Hypothalamus (tissue), 51 donors: ENCODE results near the gene HDDC3.
A peak's percentile ranks its signal among the peaks of the same experiment; 100 is the strongest.

ENCODE experiments used
- DNase-seq, 51 donors: peaks; one replicate each; lab custom pipeline; 2025; lab: John Stamatoyannopoulos, UW

HDDC3 gene

GRCh38 chr15:90954712-90955623 lies 22.6 kb upstream of the HDDC3 start, which contains the start of gene RCCD1:
RCCD1 (plus strand) TSS chr15:90954884; CDS start chr15:90956735, 1,851 bp downstream.
- DNase-seq = peak; percentile 44 to 95 (median 88)

GRCh38 chr15:90953947-90954711 lies 21.8 kb upstream of the HDDC3 start:
- no peak for DNase-seq

- no peak for DNase-seq
These were observed 20.7 kb upstream of the HDDC3 start for GRCh38 chr15:90952901-90953677.

GRCh38 chr15:90950676-90951075 lies 18.3 kb upstream of the HDDC3 start:
- DNase-seq = no peak

- no peak for DNase-seq
These were observed 17.8 kb upstream of the HDDC3 start for GRCh38 chr15:90949979-90950675.

GRCh38 chr15:90948506-90948905 lies 16.2 kb upstream of the HDDC3 start:
- no peak for DNase-seq

- no peak for DNase-seq
These were observed 15.4 kb upstream of the HDDC3 start for GRCh38 chr15:90947577-90948357.

- DNase-seq = no peak
These were observed 14.7 kb upstream of the HDDC3 start for GRCh38 chr15:90946941-90947576.

- DNase-seq = no peak
These were observed 14.2 kb upstream of the HDDC3 start for GRCh38 chr15:90946538-90946937.

GRCh38 chr15:90945091-90945490 lies 12.7 kb upstream of the HDDC3 start:
- no peak for DNase-seq

- DNase-seq = no peak
These were observed 10.2 kb upstream of the HDDC3 start for GRCh38 chr15:90942354-90943120.

- DNase-seq = no peak
These were observed 8.7 kb upstream of the HDDC3 start for GRCh38 chr15:90941038-90941437.

- DNase-seq = no peak
These were observed 7.4 kb upstream of the HDDC3 start for GRCh38 chr15:90939756-90940155.

- no peak for DNase-seq
These were observed 5.9 kb upstream of the HDDC3 start for GRCh38 chr15:90938261-90938660.

GRCh38 chr15:90936823-90937222 lies 4.5 kb upstream of the HDDC3 start:
- no peak for DNase-seq

- peak; percentile 34 to 93 (median 82) for DNase-seq
These were observed 2.8 kb upstream of the HDDC3 start, which contains the start of gene UNC45A for GRCh38 chr15:90934949-90935751. UNC45A (plus strand) TSS chr15:90935285; CDS start chr15:90935325, 40 bp downstream.
